Fibroblast of skin of back (primary cell): ENCODE results near the gene PTPRK.
A peak's percentile ranks its signal among the peaks of the same experiment; 100 is the strongest.
"Not testable (repeated sequence)": the region's sequence is repeated elsewhere in the genome, so short reads cannot be mapped to it uniquely, and the experiment has no call there.

Experiments used
- DNase-seq: peaks from one replicate; pipeline ENCODE4 v3.0.0-alpha.2; 2013

Gene PTPRK

DNA sequence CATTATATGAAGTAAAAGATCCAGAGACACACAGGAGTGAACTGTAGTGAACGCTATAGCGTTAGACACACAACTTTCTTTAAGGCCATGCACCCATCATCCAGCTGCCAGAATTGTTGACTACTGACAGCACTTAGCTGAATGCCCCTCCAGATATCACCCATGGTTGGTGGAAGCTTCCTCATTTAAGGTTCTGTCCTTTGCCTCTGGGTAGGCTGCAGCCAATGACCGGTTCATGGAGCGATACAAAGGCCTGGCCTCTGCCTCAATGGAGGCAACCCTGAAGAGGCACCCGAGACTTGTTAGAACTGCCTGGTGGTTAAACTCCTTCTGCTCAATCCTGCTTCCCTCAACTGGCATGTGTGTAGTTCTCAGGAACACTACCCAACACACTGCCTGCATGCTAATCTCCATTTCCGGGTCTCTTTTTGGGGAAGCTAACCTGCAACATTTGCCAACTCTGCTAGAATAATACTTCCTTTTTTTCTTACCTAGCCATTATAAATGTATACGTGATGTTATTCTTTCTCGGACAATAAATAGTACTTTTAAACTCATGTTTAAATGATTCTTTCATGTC, 569.7 kb downstream of the PTPRK start:
- no peak for DNase-seq

DNA sequence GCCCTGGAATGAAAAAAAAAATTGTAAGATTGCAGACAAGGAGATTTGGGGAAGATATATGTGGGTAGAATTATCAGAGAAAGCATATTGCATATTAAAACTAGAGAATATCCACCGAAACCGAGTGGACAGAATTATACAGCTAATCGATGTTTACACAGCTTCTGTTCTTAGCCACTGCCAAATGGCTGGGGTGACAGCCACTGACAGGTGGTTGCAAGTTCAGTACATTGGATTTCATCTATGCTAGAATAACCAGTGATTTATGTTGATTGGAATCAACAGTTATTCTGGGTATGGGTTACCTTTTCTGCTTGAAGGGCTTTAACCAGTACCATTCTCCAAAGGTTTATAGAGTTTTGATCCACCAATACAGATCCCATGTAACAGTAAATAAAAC, 571.1 kb downstream of the PTPRK start:
- DNase-seq: no peak

DNA sequence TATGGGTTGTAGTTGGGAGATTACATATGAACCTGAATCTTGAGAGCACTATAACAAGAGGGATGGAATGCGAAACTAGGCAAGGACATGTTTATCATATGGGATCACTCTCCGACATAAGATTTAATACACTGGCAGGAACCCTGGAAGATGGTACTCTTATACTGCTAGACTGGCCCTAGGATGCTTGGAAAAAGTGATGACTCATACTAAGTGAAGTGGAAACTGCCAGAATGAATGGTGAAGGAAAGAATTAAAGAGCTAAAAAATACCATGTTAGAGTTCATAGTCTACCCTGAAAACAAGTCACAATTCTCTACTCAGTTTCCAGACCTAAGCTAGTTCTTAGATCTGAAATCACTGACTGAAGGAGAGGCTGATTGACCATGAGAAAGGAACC, 574.0 kb downstream of the PTPRK start:
- no peak for DNase-seq

DNA sequence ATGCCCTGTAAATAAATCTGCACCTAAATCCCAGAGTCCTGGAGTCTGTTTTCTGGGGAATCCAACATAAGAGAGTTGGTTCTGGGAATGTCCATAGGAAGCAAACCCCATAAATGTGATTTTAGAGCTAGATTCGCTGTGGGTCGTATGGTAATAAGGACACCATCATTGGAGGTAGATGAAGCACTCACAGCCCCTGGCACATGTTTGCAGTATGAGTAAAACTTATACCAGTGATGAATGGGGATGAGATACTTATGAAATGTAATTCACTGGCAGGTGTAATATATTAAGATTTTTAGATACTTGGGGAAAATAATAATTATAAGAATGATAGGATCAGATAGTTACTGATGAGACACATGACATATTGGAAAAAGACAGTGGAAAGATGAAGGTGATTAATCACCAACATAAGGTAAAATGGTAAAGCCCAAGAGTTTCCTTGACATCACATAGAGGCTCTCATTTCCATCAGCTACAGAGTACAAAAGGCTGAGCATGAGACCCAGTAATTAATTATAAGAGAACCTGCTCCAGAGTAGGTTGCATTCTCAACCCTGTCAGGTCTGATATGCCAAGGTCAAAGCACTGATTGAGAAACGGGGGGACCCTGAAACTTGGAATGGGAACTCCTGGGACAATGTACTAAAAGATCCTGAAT, 574.8 kb downstream of the PTPRK start:
- DNase-seq: no peak

DNA sequence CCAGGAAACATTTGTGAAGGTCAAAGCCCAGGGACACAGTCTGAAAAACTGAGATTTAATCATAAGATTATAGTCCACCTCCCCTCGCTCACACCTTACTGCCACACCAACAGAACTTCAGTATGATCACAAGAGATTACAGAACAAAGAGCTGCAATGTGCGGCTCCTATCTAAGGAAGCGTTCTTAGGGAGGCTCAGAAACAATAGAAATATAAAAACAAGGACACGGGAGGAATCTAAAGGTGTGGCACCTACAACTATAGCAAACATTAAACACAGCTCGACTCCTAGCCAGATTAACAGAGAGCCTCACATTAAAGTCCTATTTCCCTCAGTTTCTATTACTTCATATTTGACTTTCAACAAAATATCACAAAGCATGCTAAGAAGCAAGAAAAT, 579.2 kb downstream of the PTPRK start:
- DNase-seq: no peak

DNA sequence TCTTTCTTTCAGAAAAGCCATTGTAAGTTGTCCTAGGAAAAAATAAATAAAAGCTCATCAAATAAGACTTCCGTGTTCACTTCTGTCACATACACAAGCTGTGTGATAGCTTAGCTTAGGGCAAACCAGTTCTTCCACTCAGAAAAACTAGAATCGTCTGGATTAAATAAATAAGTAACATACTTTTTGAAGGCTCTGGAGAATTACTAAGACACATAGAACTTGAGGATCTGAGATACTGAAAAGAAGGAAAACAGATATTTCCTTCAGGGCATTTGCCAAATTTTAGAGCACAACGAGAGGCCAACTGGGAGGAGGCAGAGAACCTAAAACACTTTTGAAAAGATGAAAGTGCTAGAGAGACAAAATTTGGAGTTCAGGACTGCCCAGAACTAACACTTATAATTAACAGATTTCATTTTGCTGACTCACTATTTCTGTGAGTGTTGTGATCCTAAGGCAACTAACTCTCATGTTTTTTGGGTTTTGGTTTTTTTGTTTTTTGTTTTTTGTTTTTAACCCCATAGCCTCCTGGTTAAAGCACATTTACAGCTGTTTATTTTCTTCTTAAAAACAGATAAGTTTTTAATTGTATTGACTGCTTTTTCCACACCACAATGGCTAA, 580.8 kb downstream of the PTPRK start:
- DNase-seq: peak; percentile 51

DNA sequence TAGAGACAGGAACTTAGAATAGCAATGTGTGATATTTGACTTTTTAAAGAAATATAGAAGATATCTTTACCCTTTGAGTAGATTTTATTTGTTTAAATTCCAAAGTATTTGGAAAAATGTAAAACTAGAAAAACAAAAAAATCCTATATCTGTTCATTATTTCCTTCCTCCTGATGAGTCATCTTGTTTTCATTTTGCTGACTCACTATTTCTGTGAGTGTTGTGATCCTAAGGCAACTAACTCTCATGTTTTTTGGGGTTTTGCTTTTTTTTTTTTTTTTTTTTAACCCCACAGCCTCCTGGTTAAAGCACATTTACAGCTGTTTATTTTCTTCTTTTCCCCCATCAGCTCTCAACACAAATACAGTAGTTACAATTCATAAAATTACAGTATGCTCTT, 581.7 kb downstream of the PTPRK start:
- DNase-seq: peak; percentile 84

DNA sequence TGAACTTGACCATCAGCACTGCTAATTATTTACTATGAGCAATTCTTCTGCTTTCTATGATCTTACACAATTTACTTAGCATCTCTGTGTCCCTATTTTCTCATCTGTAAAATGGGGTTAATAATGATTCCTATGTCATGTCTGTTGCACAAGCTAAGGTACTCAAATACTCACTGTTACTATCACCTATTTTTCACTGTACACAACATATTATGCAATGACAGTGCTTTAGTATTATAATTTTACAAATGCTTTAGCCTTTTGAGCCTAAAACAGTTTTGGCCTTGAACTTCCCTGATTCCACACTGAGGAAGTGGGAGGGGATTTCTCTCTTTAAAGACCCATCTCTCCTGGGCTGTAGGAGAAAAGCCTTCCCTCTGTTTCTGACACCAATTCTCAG, 582.7 kb downstream of the PTPRK start:
- DNase-seq: no peak

DNA sequence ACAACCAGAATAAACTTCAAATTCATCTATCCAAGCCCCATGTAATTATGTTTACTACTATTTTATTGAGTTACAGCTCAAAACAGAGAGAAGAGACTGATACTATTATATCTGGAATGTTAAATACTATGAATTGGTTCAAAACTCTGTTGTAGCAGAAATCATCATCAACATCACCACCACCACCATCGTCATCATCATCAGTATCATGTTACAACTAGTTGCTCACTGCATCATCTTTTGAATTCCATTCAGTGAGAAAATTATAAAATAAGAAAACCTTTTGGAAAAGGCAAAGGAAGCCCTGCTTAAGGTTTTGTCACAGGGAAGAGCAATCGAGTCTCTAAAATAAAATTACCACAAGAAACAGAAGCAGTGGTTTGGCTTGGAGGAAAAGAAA, 583.3 kb downstream of the PTPRK start:
- DNase-seq: peak; percentile 14

DNA sequence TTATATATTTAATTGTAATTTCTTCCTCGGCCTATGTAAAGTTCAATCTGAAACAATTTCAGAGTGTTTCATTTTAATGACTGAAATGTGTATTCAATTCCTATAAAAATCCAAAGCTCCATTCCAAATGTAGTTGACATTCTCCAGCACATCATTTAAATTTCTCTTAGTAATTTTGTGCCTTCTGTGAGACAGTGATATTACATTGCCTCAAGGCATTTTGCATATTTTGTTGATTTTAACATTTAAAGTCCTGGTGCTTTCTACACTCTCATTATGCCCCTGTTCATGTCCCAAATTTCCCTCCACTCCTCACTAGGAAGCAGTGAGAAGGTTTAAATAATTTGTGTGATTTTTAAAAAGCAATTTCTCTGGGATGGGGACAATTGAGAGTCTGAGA, 585.4 kb downstream of the PTPRK start:
- DNase-seq: no peak

DNA sequence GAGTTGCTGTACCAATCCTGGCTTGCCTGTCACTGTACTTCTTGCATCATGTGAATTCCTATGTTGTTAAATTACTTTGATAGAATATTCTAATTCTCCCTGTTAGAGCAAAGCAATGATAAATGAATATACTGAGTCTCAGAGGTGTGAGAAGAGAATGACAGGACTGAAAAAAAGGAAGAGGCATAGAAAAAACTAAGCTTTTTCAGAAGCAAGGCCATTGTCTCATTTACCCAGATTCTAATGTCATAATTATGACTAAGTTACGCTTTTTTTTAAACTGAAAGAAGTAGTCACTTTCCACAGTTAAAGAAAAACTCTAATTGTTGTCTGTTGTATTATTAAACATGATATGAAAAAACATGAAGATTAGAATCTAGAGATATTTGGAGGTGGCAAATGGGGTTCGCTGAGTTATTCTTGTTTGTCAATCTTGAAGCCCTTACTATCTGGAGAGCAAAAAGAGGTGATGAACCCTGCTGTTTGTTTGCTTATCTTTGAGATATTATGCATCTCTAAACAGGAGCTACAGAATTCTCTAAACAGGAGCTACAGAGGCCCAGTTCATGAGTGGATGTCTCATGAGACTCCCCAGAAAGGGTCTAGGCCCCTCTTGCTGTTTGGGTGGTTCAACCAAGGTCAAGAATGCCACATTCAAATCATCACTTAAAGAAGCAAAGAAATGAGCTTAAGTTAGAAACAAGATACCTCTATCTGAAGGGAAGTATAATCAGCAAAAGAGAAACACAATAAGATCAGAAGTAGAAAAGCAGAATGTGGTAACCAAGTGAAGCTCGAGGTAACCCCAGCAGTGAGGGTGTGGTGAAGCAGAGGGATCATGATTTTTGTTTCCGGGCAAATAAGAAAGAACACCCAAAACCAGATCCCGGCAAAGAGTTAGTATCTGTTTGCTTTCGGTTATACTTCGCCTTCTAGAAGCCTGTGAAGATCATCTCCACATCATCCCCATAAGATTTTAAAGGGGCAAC, 586.3 kb downstream of the PTPRK start:
- no peak for DNase-seq

DNA sequence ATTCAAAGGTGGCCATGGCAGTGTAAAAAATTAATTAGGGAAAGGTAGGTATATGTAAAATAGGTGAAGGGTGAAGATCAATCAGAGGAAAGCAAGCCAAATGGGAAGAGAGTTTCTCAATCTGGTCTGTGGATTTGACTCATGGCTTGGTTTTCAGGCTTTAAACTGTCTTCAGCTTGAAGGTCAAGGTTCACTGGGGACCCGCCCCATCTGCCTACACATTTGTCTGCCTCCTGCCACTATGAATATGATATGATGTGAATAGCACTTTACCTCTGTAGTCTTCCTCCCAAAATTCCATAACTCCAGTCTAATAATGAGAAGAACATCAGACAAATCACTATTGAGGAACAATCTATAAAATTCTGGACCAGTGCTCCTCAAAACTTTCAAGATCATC, 587.3 kb downstream of the PTPRK start:
- DNase-seq: no peak

DNA sequence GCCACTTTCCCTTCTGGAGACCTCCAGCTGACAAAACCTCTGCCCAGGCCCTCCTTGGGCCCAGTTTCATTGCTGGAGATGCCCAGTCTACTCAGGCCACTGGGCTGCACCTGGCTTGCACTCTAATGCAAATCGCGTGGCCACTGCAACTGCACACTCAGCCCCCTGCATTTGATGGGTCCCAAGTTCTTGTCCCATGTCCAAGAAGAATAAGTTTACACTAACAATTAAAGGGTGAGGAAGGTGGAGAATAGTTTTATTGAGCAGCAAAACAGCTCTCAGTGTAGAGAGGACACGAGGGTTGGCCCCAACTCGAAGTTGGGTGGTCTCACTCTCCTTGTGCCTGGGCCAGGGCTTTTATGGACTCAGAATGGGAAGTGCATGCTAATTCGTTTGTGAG, 587.7 kb downstream of the PTPRK start:
- DNase-seq: no peak

DNA sequence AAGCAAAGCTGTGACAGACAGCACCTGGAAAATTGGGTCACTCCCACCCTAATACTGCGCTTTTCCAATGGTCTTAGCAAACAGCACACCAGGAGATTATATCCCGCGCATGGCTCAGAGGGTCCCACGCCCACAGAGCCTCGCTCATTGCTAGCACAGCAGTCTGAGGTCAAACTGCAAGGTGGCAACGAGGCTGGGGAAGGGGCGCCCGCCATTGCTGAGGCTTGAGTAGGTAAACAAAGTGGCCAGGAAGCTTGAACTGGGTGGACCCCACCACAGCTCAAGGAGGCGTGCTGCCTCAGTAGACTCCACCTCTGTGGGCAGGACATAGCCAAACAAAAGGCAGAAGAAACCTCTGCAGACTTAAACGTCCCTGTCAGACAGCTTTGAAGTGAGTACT, 594.0 kb downstream of the PTPRK start:
- DNase-seq: not testable (repeated sequence)

DNA sequence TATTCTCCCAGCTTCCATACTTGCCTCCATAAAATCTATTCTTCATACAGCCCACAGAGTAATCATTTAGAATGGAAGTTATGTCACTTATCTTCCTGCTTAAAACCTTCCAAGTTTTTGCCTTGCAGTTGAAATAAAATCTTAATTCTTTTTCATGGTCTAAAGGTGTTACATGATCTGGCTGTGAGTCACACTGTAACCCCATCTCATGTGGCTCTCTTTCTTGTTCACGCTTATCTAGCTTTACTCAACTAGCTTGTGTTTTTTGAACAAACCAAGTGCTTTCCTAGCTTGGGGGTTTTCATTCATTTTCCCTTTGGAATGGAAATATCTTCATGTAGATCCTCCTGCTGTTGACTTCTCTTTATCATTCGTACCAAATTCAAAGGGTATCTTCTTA, 596.0 kb downstream of the PTPRK start:
- no peak for DNase-seq

DNA sequence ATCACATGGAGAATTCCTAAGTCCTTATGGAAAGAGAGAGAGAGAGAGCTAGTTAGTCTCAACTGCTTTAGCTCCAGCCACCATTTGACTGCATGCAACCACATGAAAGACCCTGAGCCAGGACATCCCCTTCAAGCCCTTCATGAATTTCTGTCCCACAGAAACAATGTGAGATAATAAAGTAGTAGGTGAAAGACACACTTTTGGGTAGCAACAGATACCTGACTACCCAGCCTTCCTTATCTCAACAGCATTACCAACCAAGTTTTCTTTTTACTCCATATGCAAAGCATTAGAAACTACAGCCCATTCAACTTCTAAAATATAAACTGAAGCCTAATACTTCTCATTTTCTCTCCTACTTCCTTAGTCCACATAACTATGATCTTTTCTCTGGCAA, 596.4 kb downstream of the PTPRK start:
- DNase-seq: no peak

DNA sequence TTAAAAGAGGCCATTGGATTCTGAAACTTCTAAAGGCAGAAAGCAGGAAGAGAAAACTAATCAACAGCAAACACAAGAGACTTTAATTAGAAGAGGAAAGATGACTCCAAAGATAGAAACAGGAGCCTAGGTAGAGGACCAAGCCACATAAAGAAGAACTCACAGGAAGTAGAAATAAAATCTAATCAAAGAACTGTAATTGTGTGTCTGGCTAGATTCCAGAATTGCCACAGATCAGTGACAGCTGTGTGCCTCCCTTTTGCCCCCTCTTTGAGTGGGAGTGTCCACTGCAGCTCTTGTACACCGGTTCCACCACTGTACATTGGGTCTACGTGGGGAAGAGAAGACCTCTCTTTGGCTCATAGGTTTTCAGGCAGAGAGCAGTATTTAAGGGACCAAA, 597.3 kb downstream of the PTPRK start:
- DNase-seq: no peak

DNA sequence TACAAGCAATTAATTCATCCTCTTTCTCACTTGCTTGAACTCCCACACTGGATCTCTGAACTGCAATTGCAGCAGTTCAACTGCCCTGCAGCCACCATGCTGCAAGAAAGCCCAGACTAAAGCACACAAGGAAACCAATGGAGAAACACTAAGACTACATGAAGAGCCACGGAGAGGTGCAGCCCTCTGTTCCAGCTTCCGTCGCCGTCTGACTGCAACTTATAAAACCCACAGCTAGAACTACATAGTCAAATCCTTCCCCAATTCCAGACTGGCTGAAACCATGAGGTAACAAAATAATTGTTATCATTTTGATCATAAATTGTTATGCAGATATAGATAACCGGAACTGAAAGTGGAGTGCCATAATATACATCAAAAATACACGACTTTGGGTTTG, 598.4 kb downstream of the PTPRK start:
- no peak for DNase-seq

DNA sequence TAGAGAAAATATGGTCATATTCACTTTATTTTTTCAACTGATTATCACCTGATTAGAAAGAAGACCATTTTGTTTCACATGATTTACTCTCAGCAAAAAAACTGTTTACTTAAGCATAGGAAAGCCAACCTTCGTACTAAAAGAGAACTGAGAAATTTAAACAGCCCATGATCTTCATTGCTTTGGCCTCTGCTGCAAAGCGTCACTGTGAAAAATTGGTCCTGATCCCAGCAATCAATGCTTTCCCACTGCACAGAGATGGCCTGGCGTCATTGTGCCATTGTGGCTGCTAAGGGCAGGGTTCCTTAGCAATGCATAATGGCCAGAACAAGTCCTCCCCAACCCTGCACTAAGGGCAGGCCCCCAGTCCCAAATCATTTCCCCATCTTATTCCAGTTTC, 599.6 kb downstream of the PTPRK start:
- no peak for DNase-seq
